ENCODE data around the gene NT5DC3.
A peak's percentile ranks its signal among the peaks of the same experiment; 100 is the strongest.

DNA sequence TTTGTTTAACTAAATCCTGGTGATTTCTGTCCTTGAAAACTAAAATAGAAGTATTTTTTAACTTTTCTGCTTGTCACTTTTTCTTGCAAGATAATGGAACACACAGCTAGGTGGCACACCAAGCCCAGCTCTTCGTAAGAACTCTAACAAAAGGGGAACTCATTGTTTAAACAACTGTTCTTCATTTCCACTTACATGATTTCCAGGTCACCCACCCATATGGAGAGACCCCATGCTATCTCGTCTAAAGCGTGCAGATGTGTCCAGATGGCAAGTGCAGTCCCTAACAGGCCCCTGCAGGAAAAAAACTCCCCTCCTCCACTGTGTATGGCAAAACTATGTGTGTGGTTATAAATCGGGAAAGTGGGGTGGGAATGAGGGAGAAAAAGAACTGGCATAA is 43.3 kb upstream of the NT5DC3 start:
- no peak for TF ChIP-seq POLR2A (IDR thresholded peaks at IDR 0.05)
- TF ChIP-seq, protein P1, sequence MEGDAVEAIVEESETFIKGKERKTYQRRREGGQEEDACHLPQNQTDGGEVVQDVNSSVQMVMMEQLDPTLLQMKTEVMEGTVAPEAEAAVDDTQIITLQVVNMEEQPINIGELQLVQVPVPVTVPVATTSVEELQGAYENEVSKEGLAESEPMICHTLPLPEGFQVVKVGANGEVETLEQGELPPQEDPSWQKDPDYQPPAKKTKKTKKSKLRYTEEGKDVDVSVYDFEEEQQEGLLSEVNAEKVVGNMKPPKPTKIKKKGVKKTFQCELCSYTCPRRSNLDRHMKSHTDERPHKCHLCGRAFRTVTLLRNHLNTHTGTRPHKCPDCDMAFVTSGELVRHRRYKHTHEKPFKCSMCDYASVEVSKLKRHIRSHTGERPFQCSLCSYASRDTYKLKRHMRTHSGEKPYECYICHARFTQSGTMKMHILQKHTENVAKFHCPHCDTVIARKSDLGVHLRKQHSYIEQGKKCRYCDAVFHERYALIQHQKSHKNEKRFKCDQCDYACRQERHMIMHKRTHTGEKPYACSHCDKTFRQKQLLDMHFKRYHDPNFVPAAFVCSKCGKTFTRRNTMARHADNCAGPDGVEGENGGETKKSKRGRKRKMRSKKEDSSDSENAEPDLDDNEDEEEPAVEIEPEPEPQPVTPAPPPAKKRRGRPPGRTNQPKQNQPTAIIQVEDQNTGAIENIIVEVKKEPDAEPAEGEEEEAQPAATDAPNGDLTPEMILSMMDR (IDR thresholded peaks at IDR 0.05): peak; percentile 23 to 52 (median 46)

Measured in testis (tissue), 2 donors.